GM12878 (cell line): ENCODE measurements around the gene YPEL2. TPM values are rescaled to one million over a fixed set of nuclear protein-coding genes. Genes with fewer than 3 reads are reported as not detected.

Experiments used
- ATAC-seq: fragments of 200-7000 bp; cut with Tn5 transposase; 3 replicates; pipeline ENCODE4 v1.9.1; 2020; ENCODE audit warnings: mild to moderate bottlenecking, moderate library complexity
- BruUV-seq: library from RNA; stranded (reverse); fragments of 400-500 nt; replicated peaks from 2 replicates; lab custom pipeline; 2021; lab: Mats Ljungman, UMichigan
- CTCF ChIA-PET: fragments of 300-600 bp; sonication (Branson Sonifier 250); formaldehyde crosslinking; extraction: SDS; loops from one replicate; lab custom pipeline; 2021; ENCODE audit warnings: inconsistent platforms; lab: Yijun Ruan, JAX
- POLR2A ChIA-PET: fragments of 350-600 bp; formaldehyde crosslinking; extraction: SDS; loops from one replicate; lab custom pipeline; 2021; ENCODE audit warnings: inconsistent platforms; lab: Charles Lee
- RAD21 ChIA-PET: fragments of 300-600 bp; sonication (Branson Sonifier 250); formaldehyde crosslinking; loops from one replicate; lab custom pipeline; 2023; ENCODE audit warnings: antibody characterized with exemption; ENCODE audit not compliant: unreplicated experiment; lab: Charles Lee
- SMC1A ChIA-PET: fragments of 300-600 bp; sonication (Branson Sonifier 250); formaldehyde crosslinking; loops from one replicate; lab custom pipeline; 2023; ENCODE audit not compliant: unreplicated experiment, uncharacterized antibody; lab: Charles Lee
- DNase-seq: peaks from one replicate; pipeline ENCODE4 v3.0.0-alpha.2; 2011; ENCODE audit warnings: low read depth, low spot score
- FAIRE-seq: peaks from 3 replicates; lab custom pipeline; 2011; peaks lifted over from hg19 to GRCh38; lab: Jason Lieb, UNC
- H2AFZ ChIP-seq: 2 replicates; pipeline ENCODE4 v1.6.0; 2011; ENCODE audit warnings: low read depth, low read length, control low read depth; ENCODE audit not compliant: control insufficient read depth
- H3K27ac ChIP-seq: 2 replicates; pipeline ENCODE4 v1.5.1; 2011; ENCODE audit warnings: control low read depth; ENCODE audit not compliant: control insufficient read depth, insufficient read depth
- H3K27me3 ChIP-seq, 2 experiments: replicated peaks in 1 of 2; 2 replicates each; pipeline versions ENCODE4 v1.6.0 to v1.6.1; 2011; ENCODE audit warnings: low read length in 1 of 2; ENCODE audit not compliant: control insufficient read depth in 2 of 2, insufficient read depth in 2 of 2
- H3K36me3 ChIP-seq, 2 experiments: 2 replicates each; pipeline ENCODE4 v1.5.1; 2011; ENCODE audit warnings: low read length in 1 of 2; ENCODE audit not compliant: control insufficient read depth in 2 of 2, insufficient read depth in 2 of 2
- H3K4me1 ChIP-seq: 2 replicates; pipeline ENCODE4 v1.6.1; 2011; ENCODE audit warnings: mild to moderate bottlenecking, low read length, moderate library complexity, mixed read lengths; ENCODE audit not compliant: control insufficient read depth, insufficient read depth
- H3K4me2 ChIP-seq: 2 replicates; pipeline ENCODE4 v1.6.0; 2011; ENCODE audit warnings: control low read depth; ENCODE audit not compliant: control insufficient read depth, insufficient read depth
- H3K4me3 ChIP-seq: fragments of 200-600 bp; sonication (generic); 2 replicates; pipeline ENCODE4 v1.5.1; 2016
- H3K79me2 ChIP-seq: 2 replicates; pipeline ENCODE4 v1.6.0; 2011; ENCODE audit warnings: low read length; ENCODE audit not compliant: control insufficient read depth, insufficient read depth
- H3K9ac ChIP-seq: 2 replicates; pipeline ENCODE4 v1.8.0; 2011; ENCODE audit warnings: low read length, control low read depth, mixed read lengths; ENCODE audit not compliant: control insufficient read depth, insufficient read depth
- H3K9me3 ChIP-seq: replicated peaks from 3 replicates; pipeline ENCODE4 v1.5.1; 2011; ENCODE audit warnings: mild to moderate bottlenecking, low read length; ENCODE audit not compliant: control insufficient read depth, insufficient read depth
- H4K20me1 ChIP-seq: 2 replicates; pipeline ENCODE4 v1.6.0; 2011; ENCODE audit not compliant: control insufficient read depth, insufficient read depth
- ATF3 ChIP-seq: IDR thresholded peaks from 2 replicates; pipeline ENCODE4 v1.6.1; 2011; ENCODE audit warnings: low read depth, mild to moderate bottlenecking, low read length, moderate library complexity, borderline replicate concordance; ENCODE audit errors: extremely low read depth
- ATF7 ChIP-seq: fragments of 450-650 bp; IDR thresholded peaks from 2 replicates; pipeline ENCODE4 v1.6.1; 2016; ENCODE audit warnings: low read depth, mild to moderate bottlenecking
- BMI1 ChIP-seq: fragments of 450-650 bp; IDR thresholded peaks from 2 replicates; pipeline ENCODE4 v1.6.1; 2016; ENCODE audit warnings: mild to moderate bottlenecking, moderate library complexity, borderline replicate concordance
- CREB1 ChIP-seq: IDR thresholded peaks from 2 replicates; pipeline ENCODE4 v1.6.1; 2012; ENCODE audit warnings: low read depth, mild to moderate bottlenecking, inconsistent platforms
- GATAD2B ChIP-seq: fragments of 450-650 bp; conservative IDR thresholded peaks from 2 replicates; pipeline ENCODE4 v1.6.1; 2017; ENCODE audit warnings: low read depth, mild to moderate bottlenecking, moderate library complexity
- HDAC6 ChIP-seq: fragments of 200-600 bp; sonication (generic); IDR thresholded peaks from one replicate; pipeline ENCODE4 v1.8.0; 2017; ENCODE audit warnings: antibody characterized with exemption; ENCODE audit not compliant: unreplicated experiment
- MYB ChIP-seq: fragments of 150-350 bp; IDR thresholded peaks from 2 replicates; pipeline ENCODE4 v1.6.1; 2014; ENCODE audit warnings: mild to moderate bottlenecking, low read depth, low read length, borderline replicate concordance
- NFXL1 ChIP-seq: fragments of 450-650 bp; IDR thresholded peaks from 2 replicates; pipeline ENCODE4 v1.6.1; 2017; ENCODE audit warnings: antibody characterized with exemption, mild to moderate bottlenecking, borderline replicate concordance
- NFYA ChIP-seq: IDR thresholded peaks from 2 replicates; pipeline ENCODE4 v1.6.1; 2011; ENCODE audit warnings: low read depth, mild to moderate bottlenecking, low read length, improper control_type of control experiment, borderline replicate concordance
- RUNX3 ChIP-seq: IDR thresholded peaks from 2 replicates; pipeline ENCODE4 v1.6.1; 2012; ENCODE audit warnings: low read length, inconsistent platforms
- SREBF1 ChIP-seq: IDR thresholded peaks from 2 replicates; pipeline ENCODE4 v1.6.1; 2012; ENCODE audit warnings: mild to moderate bottlenecking, low read length
- WRNIP1 ChIP-seq: IDR thresholded peaks from 2 replicates; pipeline ENCODE4 v1.6.1; 2011; ENCODE audit warnings: low read depth, low read length, improper control_type of control experiment, borderline replicate concordance
- ZBTB11 ChIP-seq: fragments of 450-650 bp; formaldehyde crosslinking; IDR thresholded peaks from 2 replicates; pipeline ENCODE4 v1.5.0; 2022; ENCODE audit warnings: mild to moderate bottlenecking, missing genetic modification characterization
- ZBTB33 ChIP-seq: fragments of 450-650 bp; IDR thresholded peaks from 2 replicates; pipeline ENCODE4 v1.6.1; 2017; ENCODE audit warnings: mild to moderate bottlenecking
- ZZZ3 ChIP-seq: IDR thresholded peaks from 2 replicates; pipeline ENCODE4 v1.6.1; 2011; ENCODE audit warnings: low read depth; ENCODE audit not compliant: control insufficient read depth, insufficient read length
- WGBS: methylation state at CpG from one replicate; pipeline ENCODE4 v1.1.6; 2016; ENCODE audit warnings: low lambda C conversion rate; ENCODE audit not compliant: insufficient replicate concordance, insufficient coverage; ENCODE audit errors: missing lambda C conversion rate; 5-methylcytosine and 5-hydroxymethylcytosine counted together
- in situ Hi-C: fragments of 300-500 bp; cut with MboI; formaldehyde crosslinking; loops from 9 replicates; pipeline ENCODE4 v1.14.3; 2018; ENCODE audit warnings: mixed read lengths
- intact Hi-C: fragments of 100-400 bp; cut with micrococcal nuclease; formaldehyde crosslinking; loops from one replicate; pipeline ENCODE4 v1.14.2; 2022; ENCODE audit not compliant: unreplicated experiment
- polyA plus RNA-seq, 11 experiments: library from polyadenylated mRNA; depleted of rRNA in 4 of 11; unstranded in 6 of 11; stranded (reverse) in 5 of 11; fragments of >200 nt; fragmentation: Nextera tagmentation in 4 of 11; fragmentation: Illumina TruSeq in 1 of 11; extraction: Ambion mirVana in 4 of 11; extraction: Trizol in 1 of 11; gene quantifications; 1 replicate in 1 of 11; 2 replicates in 10 of 11; pipeline versions ENCODE4 v1.2.1 to v1.2.3, GENCODE V29; 2011 to 2016; ENCODE audit warnings: inconsistent platforms in 2 of 11, missing spikeins in 2 of 11, low read depth in 1 of 11
- total RNA-seq, 4 experiments: library from RNA; depleted of rRNA in 3 of 4; stranded (reverse); fragments of >200 nt in 3 of 4; fragmentation: Illumina TruSeq in 1 of 4; extraction: Trizol in 1 of 4; gene quantifications; 2 replicates each; pipeline versions ENCODE4 v1.2.1 to v1.2.3, GENCODE V29; 2013 to 2021

Gene YPEL2
- total and polyA plus RNA-seq, 10 of the 15 experiments (the other 5 are each of a cell fraction or from before 2014, with no cell fraction given) = 0.11 to 8.1 (median 0.48) TPM

GRCh38 chr17:59353936-59354755, 22.7 kb downstream of the YPEL2 start:
- Histone ChIP-seq H3K27me3 (no peaks in the 10 kb centered on the region), H3K27ac (no peak overlapping the region), H3K4me2 (no peak overlapping the region), H3K9ac (no peak overlapping the region), H3K4me3 (no peak overlapping the region), H2AFZ (no peak overlapping the region), H3K9me3 (no peaks in the 10 kb centered on the region; the same call in 2 of the 3 replicates), H3K79me2 (no peaks in the 10 kb centered on the region), H4K20me1 (no peaks in the 10 kb centered on the region), H3K4me1 (peaks cover 8% of the 10 kb centered on the region), H3K36me3 (no peaks in the 10 kb centered on the region)
- RAD21 ChIA-PET = interaction anchor here (0.5 kb wide), 1 partner anchor 100 kb away, joined by 4 read pairs; no protein-coding TSS in a partner anchor
- POLR2A ChIA-PET = no interaction called here
- no peak for TF ChIP-seq ZBTB11
- no peak for TF ChIP-seq RUNX3
- no peak for TF ChIP-seq GATAD2B
- TF ChIP-seq ATF7 = no peak
- no peak for TF ChIP-seq HDAC6
- no peak for TF ChIP-seq NFYA
- TF ChIP-seq CREB1 = no peak
- TF ChIP-seq BMI1 = no peak
- TF ChIP-seq ZBTB33 = no peak
- no peak for TF ChIP-seq MYB
- TF ChIP-seq ATF3 = no peak
- no peak for TF ChIP-seq NFXL1
- TF ChIP-seq SREBF1 = no peak
- TF ChIP-seq ZZZ3 = no peak
- TF ChIP-seq WRNIP1 = no peak
- DNase-seq (no peak), ATAC-seq (no peak), FAIRE-seq (no peak)
- no TSS peak for BruUV-seq
- intact Hi-C loops = no loop called here
- WGBS = 78% methylated on average over 9 of the region's 9 CpGs
- in situ Hi-C loops = no loop called here
- SMC1A ChIA-PET = interaction anchor here (1.5 kb wide), 1 partner anchor 25 kb away, joined by 4 read pairs; no protein-coding TSS in a partner anchor
- CTCF ChIA-PET = interaction anchor here (1.2 to 1.6 kb wide), 2 partner anchors 24 to 25 kb away, joined by 3 to 5 read pairs; no protein-coding TSS in a partner anchor
